ENCODE measurements around the gene PCDHGB4.

- TF ChIP-seq CTCF (conservative IDR thresholded peaks at IDR 0.05; ENCODE audit: low read length) (no peak), EZH2phosphoT487 (IDR thresholded peaks at IDR 0.05; ENCODE audit: borderline replicate concordance, low read depth, low read length) (no peak)
These were observed 46.5 kb downstream of the PCDHGB4 start for GRCh38 chr5:141434006-141434405.
